PFSK-1 (cell line): ENCODE measurements around the gene GGT6.

ENCODE experiments used
- FOXP2 ChIP-seq: optimal IDR thresholded peaks from 2 replicates; pipeline ENCODE3; 2011; ENCODE audit warnings: borderline replicate concordance, control low read depth, inconsistent platforms; ENCODE audit not compliant: insufficient read depth; ENCODE audit errors: extremely low read length, extremely low read depth
- POLR2AphosphoS5 ChIP-seq: IDR thresholded peaks from 2 replicates; pipeline ENCODE4 v1.6.1; 2012; ENCODE audit warnings: low read depth, mild to moderate bottlenecking, control low read depth, low read length, moderate library complexity
- REST ChIP-seq, 2 experiments: IDR thresholded peaks; 2 replicates each; pipeline versions ENCODE4 v1.6.1 to v1.8.0; 2011 to 2012; ENCODE audit warnings: low read depth in 2 of 2, low read length in 2 of 2, control low read depth in 1 of 2, inconsistent platforms in 1 of 2, mild to moderate bottlenecking in 1 of 2, moderate library complexity in 1 of 2; ENCODE audit not compliant: insufficient read depth in 1 of 2
- SIN3A ChIP-seq: IDR thresholded peaks from 2 replicates; pipeline ENCODE4 v1.6.1; 2012; ENCODE audit warnings: mild to moderate bottlenecking, low read length, moderate library complexity, borderline replicate concordance; ENCODE audit not compliant: insufficient read depth
- TAF1 ChIP-seq: IDR thresholded peaks from 2 replicates; pipeline ENCODE4 v1.6.1; 2012; ENCODE audit warnings: low read length, control low read depth, borderline replicate concordance; ENCODE audit not compliant: insufficient read depth

- TF ChIP-seq POLR2AphosphoS5 (no peak), REST (IDR thresholded peaks at IDR 0.05; ENCODE audit: insufficient read depth in 1 of 2, low read depth in 2 of 2, low read length in 2 of 2) (no peak), SIN3A (no peak), TAF1 (no peak), FOXP2 (no peak)
Observed at GRCh38 chr17:4592240-4593005, 32.0 kb upstream of the GGT6 start.
